ENCODE measurements around the gene PDCD2L.
"Not testable (repeated sequence)": the region's sequence is repeated elsewhere in the genome, so short reads cannot be mapped to it uniquely, and the experiment has no call there.

DNA sequence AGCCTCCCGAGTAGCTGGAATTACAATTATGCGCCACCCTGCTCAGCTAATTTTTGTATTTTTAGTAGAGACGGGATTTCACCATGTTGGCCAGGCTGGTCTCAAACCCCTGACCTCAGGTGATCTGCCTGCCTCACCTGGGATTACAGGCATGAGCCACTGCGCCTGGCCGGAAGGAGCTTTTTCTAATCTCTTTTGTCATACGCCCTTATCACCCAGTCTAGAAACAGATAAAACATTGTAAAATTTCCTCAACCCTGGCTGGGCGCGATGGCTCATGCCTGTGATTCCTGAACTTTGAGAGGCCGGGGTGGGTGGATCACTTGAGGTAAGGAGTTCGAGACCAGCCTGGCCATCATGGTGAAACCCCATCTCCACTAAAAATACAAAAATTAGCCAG is 35.0 kb upstream of the PDCD2L start:
- TF ChIP-seq, protein P1, sequence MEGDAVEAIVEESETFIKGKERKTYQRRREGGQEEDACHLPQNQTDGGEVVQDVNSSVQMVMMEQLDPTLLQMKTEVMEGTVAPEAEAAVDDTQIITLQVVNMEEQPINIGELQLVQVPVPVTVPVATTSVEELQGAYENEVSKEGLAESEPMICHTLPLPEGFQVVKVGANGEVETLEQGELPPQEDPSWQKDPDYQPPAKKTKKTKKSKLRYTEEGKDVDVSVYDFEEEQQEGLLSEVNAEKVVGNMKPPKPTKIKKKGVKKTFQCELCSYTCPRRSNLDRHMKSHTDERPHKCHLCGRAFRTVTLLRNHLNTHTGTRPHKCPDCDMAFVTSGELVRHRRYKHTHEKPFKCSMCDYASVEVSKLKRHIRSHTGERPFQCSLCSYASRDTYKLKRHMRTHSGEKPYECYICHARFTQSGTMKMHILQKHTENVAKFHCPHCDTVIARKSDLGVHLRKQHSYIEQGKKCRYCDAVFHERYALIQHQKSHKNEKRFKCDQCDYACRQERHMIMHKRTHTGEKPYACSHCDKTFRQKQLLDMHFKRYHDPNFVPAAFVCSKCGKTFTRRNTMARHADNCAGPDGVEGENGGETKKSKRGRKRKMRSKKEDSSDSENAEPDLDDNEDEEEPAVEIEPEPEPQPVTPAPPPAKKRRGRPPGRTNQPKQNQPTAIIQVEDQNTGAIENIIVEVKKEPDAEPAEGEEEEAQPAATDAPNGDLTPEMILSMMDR (IDR thresholded peaks at IDR 0.05): not testable (repeated sequence)
- TF ChIP-seq POLR2A, EP300 (IDR thresholded peaks at IDR 0.05): not testable (repeated sequence)
